GM12878 (cell line): ENCODE measurements around the gene CPHXL2. TPM values are rescaled to one million over a fixed set of nuclear protein-coding genes. Genes with fewer than 3 reads are reported as not detected.

Experiments
- ATAC-seq: fragments of 200-7000 bp; cut with Tn5 transposase; 3 replicates; pipeline ENCODE4 v1.9.1; 2020; ENCODE audit warnings: mild to moderate bottlenecking, moderate library complexity
- BruUV-seq: library from RNA; stranded (reverse); fragments of 400-500 nt; replicated peaks from 2 replicates; lab custom pipeline; 2021; lab: Mats Ljungman, UMichigan
- CTCF ChIA-PET: fragments of 300-600 bp; sonication (Branson Sonifier 250); formaldehyde crosslinking; extraction: SDS; loops from one replicate; lab custom pipeline; 2021; ENCODE audit warnings: inconsistent platforms; lab: Yijun Ruan, JAX
- POLR2A ChIA-PET: fragments of 350-600 bp; formaldehyde crosslinking; extraction: SDS; loops from one replicate; lab custom pipeline; 2021; ENCODE audit warnings: inconsistent platforms; lab: Charles Lee
- RAD21 ChIA-PET: fragments of 300-600 bp; sonication (Branson Sonifier 250); formaldehyde crosslinking; loops from one replicate; lab custom pipeline; 2023; ENCODE audit warnings: antibody characterized with exemption; ENCODE audit not compliant: unreplicated experiment; lab: Charles Lee
- SMC1A ChIA-PET: fragments of 300-600 bp; sonication (Branson Sonifier 250); formaldehyde crosslinking; loops from one replicate; lab custom pipeline; 2023; ENCODE audit not compliant: unreplicated experiment, uncharacterized antibody; lab: Charles Lee
- DNase-seq: peaks from one replicate; pipeline ENCODE4 v3.0.0-alpha.2; 2011; ENCODE audit warnings: low read depth, low spot score
- FAIRE-seq: peaks from 3 replicates; lab custom pipeline; 2011; peaks lifted over from hg19 to GRCh38; lab: Jason Lieb, UNC
- H2AFZ ChIP-seq: 2 replicates; pipeline ENCODE4 v1.6.0; 2011; ENCODE audit warnings: low read depth, low read length, control low read depth; ENCODE audit not compliant: control insufficient read depth
- H3K27ac ChIP-seq: 2 replicates; pipeline ENCODE4 v1.5.1; 2011; ENCODE audit warnings: control low read depth; ENCODE audit not compliant: control insufficient read depth, insufficient read depth
- H3K27me3 ChIP-seq, 2 experiments: replicated peaks in 1 of 2; 2 replicates each; pipeline versions ENCODE4 v1.6.0 to v1.6.1; 2011; ENCODE audit warnings: low read length in 1 of 2; ENCODE audit not compliant: control insufficient read depth in 2 of 2, insufficient read depth in 2 of 2
- H3K36me3 ChIP-seq, 2 experiments: 2 replicates each; pipeline ENCODE4 v1.5.1; 2011; ENCODE audit warnings: low read length in 1 of 2; ENCODE audit not compliant: control insufficient read depth in 2 of 2, insufficient read depth in 2 of 2
- H3K4me1 ChIP-seq: 2 replicates; pipeline ENCODE4 v1.6.1; 2011; ENCODE audit warnings: mild to moderate bottlenecking, low read length, moderate library complexity, mixed read lengths; ENCODE audit not compliant: control insufficient read depth, insufficient read depth
- H3K4me2 ChIP-seq: 2 replicates; pipeline ENCODE4 v1.6.0; 2011; ENCODE audit warnings: control low read depth; ENCODE audit not compliant: control insufficient read depth, insufficient read depth
- H3K4me3 ChIP-seq: fragments of 200-600 bp; sonication (generic); 2 replicates; pipeline ENCODE4 v1.5.1; 2016
- H3K79me2 ChIP-seq: 2 replicates; pipeline ENCODE4 v1.6.0; 2011; ENCODE audit warnings: low read length; ENCODE audit not compliant: control insufficient read depth, insufficient read depth
- H3K9ac ChIP-seq: 2 replicates; pipeline ENCODE4 v1.8.0; 2011; ENCODE audit warnings: low read length, control low read depth, mixed read lengths; ENCODE audit not compliant: control insufficient read depth, insufficient read depth
- H3K9me3 ChIP-seq: replicated peaks from 3 replicates; pipeline ENCODE4 v1.5.1; 2011; ENCODE audit warnings: mild to moderate bottlenecking, low read length; ENCODE audit not compliant: control insufficient read depth, insufficient read depth
- H4K20me1 ChIP-seq: 2 replicates; pipeline ENCODE4 v1.6.0; 2011; ENCODE audit not compliant: control insufficient read depth, insufficient read depth
- ATF7 ChIP-seq: fragments of 450-650 bp; IDR thresholded peaks from 2 replicates; pipeline ENCODE4 v1.6.1; 2016; ENCODE audit warnings: low read depth, mild to moderate bottlenecking
- CTCF ChIP-seq, 3 experiments: IDR thresholded peaks in 2 of 3; conservative IDR thresholded peaks in 1 of 3; 2 replicates each; pipeline ENCODE4 v1.5.1; 2011; ENCODE audit warnings: low read depth in 3 of 3, low read length in 3 of 3, mild to moderate bottlenecking in 3 of 3, control low read depth in 2 of 3, moderate library complexity in 2 of 3, inconsistent platforms in 1 of 3, mixed read lengths in 1 of 3; ENCODE audit not compliant: control insufficient read depth in 2 of 3, insufficient read depth in 1 of 3; ENCODE audit errors: extremely low read depth in 1 of 3
- E4F1 ChIP-seq: fragments of 450-650 bp; IDR thresholded peaks from 2 replicates; pipeline ENCODE4 v1.6.1; 2018; ENCODE audit warnings: borderline replicate concordance, mild to moderate bottlenecking; ENCODE audit not compliant: partially characterized antibody
- IKZF2 ChIP-seq, 2 experiments: fragments of 450-650 bp; IDR thresholded peaks; 2 replicates each; pipeline ENCODE4 v1.6.1; 2017; ENCODE audit warnings: mild to moderate bottlenecking in 2 of 2, moderate library complexity in 2 of 2
- NFIC ChIP-seq: IDR thresholded peaks from 2 replicates; pipeline ENCODE4 v1.6.1; 2012; ENCODE audit warnings: low read depth, mild to moderate bottlenecking, inconsistent platforms, low read length, moderate library complexity
- NR2F1 ChIP-seq: fragments of 450-650 bp; conservative IDR thresholded peaks from 2 replicates; pipeline ENCODE4 v1.6.1; 2017; ENCODE audit warnings: mild to moderate bottlenecking
- RAD21 ChIP-seq: IDR thresholded peaks from 2 replicates; pipeline ENCODE4 v1.6.1; 2011; ENCODE audit warnings: mild to moderate bottlenecking, low read depth, low read length, moderate library complexity; ENCODE audit not compliant: insufficient read depth
- RFX5 ChIP-seq: IDR thresholded peaks from 2 replicates; pipeline ENCODE4 v1.6.1; 2011; ENCODE audit warnings: low read depth, low read length, improper control_type of control experiment
- STAT3 ChIP-seq: IDR thresholded peaks from 2 replicates; pipeline ENCODE4 v1.6.1; 2011; ENCODE audit warnings: low read depth, low read length, improper control_type of control experiment
- SUPT20H ChIP-seq: IDR thresholded peaks from 2 replicates; pipeline ENCODE4 v1.6.1; 2011; ENCODE audit warnings: low read depth, mild to moderate bottlenecking, low read length, moderate library complexity, borderline replicate concordance; ENCODE audit not compliant: control insufficient read depth
- TARDBP ChIP-seq: IDR thresholded peaks from 2 replicates; pipeline ENCODE4 v1.6.1; 2016; ENCODE audit warnings: borderline replicate concordance
- ZNF207 ChIP-seq: fragments of 450-650 bp; IDR thresholded peaks from 2 replicates; pipeline ENCODE4 v1.6.1; 2014; ENCODE audit warnings: antibody characterized with exemption, mild to moderate bottlenecking, borderline replicate concordance
- ZZZ3 ChIP-seq: IDR thresholded peaks from 2 replicates; pipeline ENCODE4 v1.6.1; 2011; ENCODE audit warnings: low read depth; ENCODE audit not compliant: control insufficient read depth, insufficient read length
- WGBS: methylation state at CpG from one replicate; pipeline ENCODE4 v1.1.6; 2016; ENCODE audit warnings: low lambda C conversion rate; ENCODE audit not compliant: insufficient replicate concordance, insufficient coverage; ENCODE audit errors: missing lambda C conversion rate; 5-methylcytosine and 5-hydroxymethylcytosine counted together
- in situ Hi-C: fragments of 300-500 bp; cut with MboI; formaldehyde crosslinking; loops from 9 replicates; pipeline ENCODE4 v1.14.3; 2018; ENCODE audit warnings: mixed read lengths
- intact Hi-C: fragments of 100-400 bp; cut with micrococcal nuclease; formaldehyde crosslinking; loops from one replicate; pipeline ENCODE4 v1.14.2; 2022; ENCODE audit not compliant: unreplicated experiment
- polyA plus RNA-seq, 11 experiments: library from polyadenylated mRNA; depleted of rRNA in 4 of 11; unstranded in 6 of 11; stranded (reverse) in 5 of 11; fragments of >200 nt; fragmentation: Nextera tagmentation in 4 of 11; fragmentation: Illumina TruSeq in 1 of 11; extraction: Ambion mirVana in 4 of 11; extraction: Trizol in 1 of 11; gene quantifications; 1 replicate in 1 of 11; 2 replicates in 10 of 11; pipeline versions ENCODE4 v1.2.1 to v1.2.3, GENCODE V29; 2011 to 2016; ENCODE audit warnings: inconsistent platforms in 2 of 11, missing spikeins in 2 of 11, low read depth in 1 of 11
- total RNA-seq, 4 experiments: library from RNA; depleted of rRNA in 3 of 4; stranded (reverse); fragments of >200 nt in 3 of 4; fragmentation: Illumina TruSeq in 1 of 4; extraction: Trizol in 1 of 4; gene quantifications; 2 replicates each; pipeline versions ENCODE4 v1.2.1 to v1.2.3, GENCODE V29; 2013 to 2021
- TF ChIP-seq, protein P1 (sequence below): fragments of 450-650 bp; IDR thresholded peaks from 2 replicates; pipeline ENCODE4 v1.6.1; 2017; ENCODE audit warnings: mild to moderate bottlenecking, moderate library complexity

Gene CPHXL2
- total and polyA plus RNA-seq, 10 of the 15 experiments (the other 5 are each of a cell fraction or from before 2014, with no cell fraction given): not detected

- TF ChIP-seq NFIC: no peak
- no peak for TF ChIP-seq NR2F1
- no peak for TF ChIP-seq RFX5
- no peak for TF ChIP-seq CTCF (IDR thresholded peaks at IDR 0.05 in 2 of 3, conservative IDR thresholded peaks at IDR 0.05 in 1 of 3; ENCODE audit: control insufficient read depth in 2 of 3, extremely low read depth in 1 of 3, insufficient read depth in 1 of 3, low read depth in 3 of 3, low read length in 3 of 3)
- no peak for TF ChIP-seq SUPT20H
- TF ChIP-seq IKZF2 (IDR thresholded peaks at IDR 0.05): no peak
- no peak for TF ChIP-seq ZZZ3
Observed at GRCh38 chr16:75615619-75616018, 61.2 kb downstream of the CPHXL2 start (continued).

DNA sequence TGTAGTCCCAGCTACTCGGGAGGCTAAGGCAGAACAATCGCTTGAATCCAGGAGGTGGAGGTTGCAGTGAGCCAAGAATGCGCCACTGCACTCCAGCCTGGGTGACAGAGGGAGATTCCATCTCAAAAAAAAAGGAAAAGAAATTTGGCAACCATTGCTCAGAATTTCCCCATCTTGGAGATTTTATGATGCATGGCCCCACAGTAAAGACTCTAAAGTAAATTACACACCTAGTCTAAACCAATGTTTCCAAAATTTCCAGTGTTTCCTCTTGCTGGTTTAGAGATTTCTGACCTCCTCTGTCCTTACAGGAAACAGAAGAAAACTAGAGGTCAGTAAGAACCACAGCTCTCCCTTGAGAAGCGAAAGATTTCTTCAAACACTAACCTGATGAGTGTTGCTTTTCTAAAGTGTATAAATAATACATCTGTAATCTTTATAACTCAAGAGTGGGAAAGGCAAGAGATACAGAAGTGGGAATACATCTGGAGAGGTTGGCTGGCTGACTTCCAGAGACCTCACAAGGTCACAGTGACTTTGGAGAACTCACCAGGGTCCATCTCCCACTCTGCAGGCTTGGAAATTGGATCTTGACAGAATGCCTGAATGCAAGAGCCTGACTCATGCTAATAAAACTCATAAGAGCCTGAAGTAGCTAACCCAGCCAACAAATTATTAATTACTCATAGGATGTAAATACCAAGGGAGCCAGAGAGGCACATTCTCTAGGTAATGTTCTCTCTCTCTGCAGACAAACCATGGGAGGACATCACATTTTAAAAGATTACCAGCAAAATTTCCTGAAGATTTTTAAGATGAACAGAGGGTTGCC lies 62.5 kb downstream of the CPHXL2 start:
- DNase-seq (no peak), FAIRE-seq (no peak), ATAC-seq (no peak)
- H3K79me2 ChIP-seq: no peaks in the 10 kb centered on the region; the same call in 1 of the 2 replicates
- intact Hi-C loops (no loop called here), in situ Hi-C loops (no loop called here)
- no peaks in the 10 kb centered on the region for H3K9me3 ChIP-seq
- H3K9ac ChIP-seq: no peak overlapping the region
- CTCF ChIA-PET: interaction anchor here (2.3 to 9.5 kb wide), 2 partner anchors 94 to 150 kb away, joined by 7 to 153 read pairs; partner anchors contain the start of gene TMEM170A
- H3K27me3 ChIP-seq: no peaks in the 10 kb centered on the region
- H3K4me3 ChIP-seq: no peak overlapping the region
- H3K27ac ChIP-seq: no peak overlapping the region
- RAD21 ChIA-PET: no interaction called here
- POLR2A ChIA-PET: no interaction called here
- H4K20me1 ChIP-seq: no peaks in the 10 kb centered on the region
- H3K4me1 ChIP-seq: peaks cover 9% of the 10 kb centered on the region
- no peak overlapping the region for H2AFZ ChIP-seq
- peaks cover 6 to 34% of the 10 kb centered on the region in 2 experiments for H3K36me3 ChIP-seq
- SMC1A ChIA-PET: no interaction called here
- 97% methylated on average over 4 of the region's 4 CpGs for WGBS
- H3K4me2 ChIP-seq: no peak overlapping the region
- no TSS peak for BruUV-seq
- TF ChIP-seq ATF7 (no peak), E4F1 (no peak), ZNF207 (no peak), STAT3 (no peak), RAD21 (no peak), TARDBP (no peak)
- TF ChIP-seq, protein P1, sequence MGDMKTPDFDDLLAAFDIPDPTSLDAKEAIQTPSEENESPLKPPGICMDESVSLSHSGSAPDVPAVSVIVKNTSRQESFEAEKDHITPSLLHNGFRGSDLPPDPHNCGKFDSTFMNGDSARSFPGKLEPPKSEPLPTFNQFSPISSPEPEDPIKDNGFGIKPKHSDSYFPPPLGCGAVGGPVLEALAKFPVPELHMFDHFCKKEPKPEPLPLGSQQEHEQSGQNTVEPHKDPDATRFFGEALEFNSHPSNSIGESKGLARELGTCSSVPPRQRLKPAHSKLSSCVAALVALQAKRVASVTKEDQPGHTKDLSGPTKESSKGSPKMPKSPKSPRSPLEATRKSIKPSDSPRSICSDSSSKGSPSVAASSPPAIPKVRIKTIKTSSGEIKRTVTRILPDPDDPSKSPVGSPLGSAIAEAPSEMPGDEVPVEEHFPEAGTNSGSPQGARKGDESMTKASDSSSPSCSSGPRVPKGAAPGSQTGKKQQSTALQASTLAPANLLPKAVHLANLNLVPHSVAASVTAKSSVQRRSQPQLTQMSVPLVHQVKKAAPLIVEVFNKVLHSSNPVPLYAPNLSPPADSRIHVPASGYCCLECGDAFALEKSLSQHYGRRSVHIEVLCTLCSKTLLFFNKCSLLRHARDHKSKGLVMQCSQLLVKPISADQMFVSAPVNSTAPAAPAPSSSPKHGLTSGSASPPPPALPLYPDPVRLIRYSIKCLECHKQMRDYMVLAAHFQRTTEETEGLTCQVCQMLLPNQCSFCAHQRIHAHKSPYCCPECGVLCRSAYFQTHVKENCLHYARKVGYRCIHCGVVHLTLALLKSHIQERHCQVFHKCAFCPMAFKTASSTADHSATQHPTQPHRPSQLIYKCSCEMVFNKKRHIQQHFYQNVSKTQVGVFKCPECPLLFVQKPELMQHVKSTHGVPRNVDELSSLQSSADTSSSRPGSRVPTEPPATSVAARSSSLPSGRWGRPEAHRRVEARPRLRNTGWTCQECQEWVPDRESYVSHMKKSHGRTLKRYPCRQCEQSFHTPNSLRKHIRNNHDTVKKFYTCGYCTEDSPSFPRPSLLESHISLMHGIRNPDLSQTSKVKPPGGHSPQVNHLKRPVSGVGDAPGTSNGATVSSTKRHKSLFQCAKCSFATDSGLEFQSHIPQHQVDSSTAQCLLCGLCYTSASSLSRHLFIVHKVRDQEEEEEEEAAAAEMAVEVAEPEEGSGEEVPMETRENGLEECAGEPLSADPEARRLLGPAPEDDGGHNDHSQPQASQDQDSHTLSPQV: no peak
